Endothelial cell of umbilical vein (primary cell): ENCODE results near the gene TOMM7. TPM values are rescaled to one million over a fixed set of nuclear protein-coding genes. Genes with fewer than 3 reads are reported as not detected.

ENCODE experiments used
- BruUV-seq: library from RNA; stranded (reverse); fragments of 400-500 nt; replicated peaks from 2 replicates; lab custom pipeline; 2021; lab: Mats Ljungman, UMichigan
- CTCF ChIA-PET: fragments of 300-600, 350-600 bp; sonication (Branson Sonifier 250); formaldehyde crosslinking; loops from one replicate; lab custom pipeline; 2021; ENCODE audit warnings: antibody characterized with exemption, inconsistent platforms; lab: Charles Lee
- POLR2A ChIA-PET: fragments of 300-600, 350-600 bp; sonication (Branson Sonifier 250); formaldehyde crosslinking; loops from one replicate; lab custom pipeline; 2021; ENCODE audit warnings: antibody characterized with exemption, inconsistent platforms; lab: Charles Lee
- DNase-seq: peaks from one replicate; pipeline ENCODE4 v3.0.0-alpha.2; 2011; ENCODE audit warnings: low read depth, low spot score
- FAIRE-seq: peaks from 2 replicates; lab custom pipeline; 2011; peaks lifted over from hg19 to GRCh38; lab: Jason Lieb, UNC
- H2AFZ ChIP-seq: 2 replicates; pipeline ENCODE4 v1.6.0; 2012; ENCODE audit warnings: low read depth, low read length, control low read depth, inconsistent platforms
- H3K27ac ChIP-seq: 2 replicates; pipeline ENCODE4 v1.5.1; 2011; ENCODE audit warnings: low read depth, mild to moderate bottlenecking, control low read depth, low read length, moderate library complexity; ENCODE audit not compliant: insufficient read depth
- H3K27me3 ChIP-seq, 2 experiments: 2 replicates each; pipeline versions ENCODE4 v1.6.0 to v1.6.1; 2011; ENCODE audit warnings: low read length in 2 of 2, mixed read lengths in 1 of 2; ENCODE audit not compliant: control insufficient read depth in 2 of 2, insufficient read depth in 2 of 2
- H3K36me3 ChIP-seq, 2 experiments: 2 replicates in 1 of 2; 3 replicates in 1 of 2; pipeline ENCODE4 v1.5.1; 2011; ENCODE audit warnings: low read length in 2 of 2, mild to moderate bottlenecking in 1 of 2, moderate library complexity in 1 of 2; ENCODE audit not compliant: control insufficient read depth in 2 of 2, insufficient read depth in 2 of 2; ENCODE audit errors: extremely low read depth in 1 of 2
- H3K4me1 ChIP-seq: 3 replicates; pipeline ENCODE4 v1.5.1; 2011; ENCODE audit warnings: mild to moderate bottlenecking, low read length; ENCODE audit not compliant: control insufficient read depth, insufficient read depth; ENCODE audit errors: extremely low read depth
- H3K4me2 ChIP-seq: 2 replicates; pipeline ENCODE4 v1.6.1; 2011; ENCODE audit warnings: low read length, control low read depth, mixed read lengths; ENCODE audit not compliant: insufficient read depth
- H3K4me3 ChIP-seq, 3 experiments: fragments of 200-600 bp in 1 of 3; sonication (generic), shearing (Covaris generic) in 1 of 3; replicated peaks in 1 of 3; 2 replicates each; pipeline ENCODE4 v1.5.1; 2011 to 2016; ENCODE audit warnings: control low read depth in 3 of 3, low read length in 3 of 3, mild to moderate bottlenecking in 2 of 3, inconsistent platforms in 1 of 3, low read depth in 1 of 3, moderate library complexity in 1 of 3; ENCODE audit not compliant: insufficient read depth in 1 of 3
- H3K79me2 ChIP-seq: 2 replicates; pipeline ENCODE4 v1.6.0; 2012; ENCODE audit warnings: low read length, inconsistent platforms; ENCODE audit not compliant: control insufficient read depth, insufficient read depth
- H3K9ac ChIP-seq: replicated peaks from 2 replicates; pipeline ENCODE3; 2011; ENCODE audit warnings: low read length, control low read depth; ENCODE audit not compliant: insufficient read depth; ENCODE audit errors: extremely low read depth
- H3K9me1 ChIP-seq: replicated peaks from 3 replicates; pipeline ENCODE4 v1.6.0; 2011; ENCODE audit warnings: mild to moderate bottlenecking, low read length; ENCODE audit not compliant: control insufficient read depth, insufficient read depth; ENCODE audit errors: extremely low read depth
- H3K9me3 ChIP-seq: replicated peaks from 2 replicates; pipeline ENCODE4 v1.5.1; 2012; ENCODE audit warnings: low read length, inconsistent platforms; ENCODE audit not compliant: control insufficient read depth, insufficient read depth
- H4K20me1 ChIP-seq: replicated peaks from 2 replicates; pipeline ENCODE3; 2011; ENCODE audit warnings: mild to moderate bottlenecking, low read length; ENCODE audit not compliant: control insufficient read depth, insufficient read depth; ENCODE audit errors: extremely low read depth
- GATA2 ChIP-seq: IDR thresholded peaks from 2 replicates; pipeline ENCODE4 v1.7.0; 2011; ENCODE audit warnings: low read depth, mild to moderate bottlenecking, moderate library complexity, mixed read lengths, low read length; ENCODE audit not compliant: insufficient read length, insufficient read depth
- MYC ChIP-seq: IDR thresholded peaks from one replicate; pipeline ENCODE4 v1.6.1; 2011; ENCODE audit warnings: mild to moderate bottlenecking, low read depth, low read length
- POLR2A ChIP-seq: IDR thresholded peaks from 2 replicates; pipeline ENCODE4 v1.6.1; 2012; ENCODE audit warnings: low read depth, mild to moderate bottlenecking, control low read depth, low read length
- POLR2AphosphoS5 ChIP-seq: IDR thresholded peaks from 2 replicates; pipeline ENCODE4 v1.6.1; 2012; ENCODE audit warnings: low read depth, mild to moderate bottlenecking, control low read depth, low read length, moderate library complexity; ENCODE audit not compliant: insufficient read depth
- dilution Hi-C: fragments of 300-500 bp; cut with MboI; formaldehyde crosslinking; loops from one replicate; pipeline ENCODE4 v1.15.0; 2019; ENCODE audit warnings: low sequenced_read_pairs; ENCODE audit not compliant: extremely low pct_ligation_motif_present
- intact Hi-C: fragments of 100-400 bp; cut with micrococcal nuclease; formaldehyde crosslinking; loops from one replicate; pipeline ENCODE4 v1.10.0; 2022
- polyA plus RNA-seq, 4 experiments: library from polyadenylated mRNA; depleted of rRNA in 3 of 4; stranded (reverse) in 3 of 4; unstranded in 1 of 4; fragments of >200 nt; gene quantifications; 2 replicates each; pipeline versions ENCODE4 v1.2.1 to v1.2.3, GENCODE V29; 2011 to 2012; ENCODE audit warnings: missing spikeins in 1 of 4
- total RNA-seq: library from RNA; stranded (reverse); gene quantifications from 2 replicates; pipeline ENCODE4 v1.2.3, GENCODE V29; 2021
- TF ChIP-seq, protein P1 (sequence below), 2 donors: IDR thresholded peaks; 1 replicate in 1 of 2; 2 replicates in 1 of 2; pipeline ENCODE4 v1.5.1; 2011; ENCODE audit warnings: low read length in 2 of 2, mild to moderate bottlenecking in 2 of 2, moderate library complexity in 2 of 2, control low read depth in 1 of 2, inconsistent platforms in 1 of 2, low read depth in 1 of 2; ENCODE audit not compliant: insufficient read depth in 1 of 2; ENCODE audit errors: extremely low read depth in 1 of 2
- TF ChIP-seq, protein P2 (sequence below): IDR thresholded peaks from 2 replicates; pipeline ENCODE4 v1.6.1; 2011; ENCODE audit not compliant: insufficient read depth, insufficient read length

Gene TOMM7
- total and polyA plus RNA-seq, 2 donors (not counting 3 experiments of a cell fraction or from before 2014, with no cell fraction given): 185 to 528 TPM

GRCh38 chr7:22843681-22844309 lies 21.1 kb upstream of the TOMM7 start:
- Histone ChIP-seq H3K4me2 (no peak overlapping the region), H3K9me3 (no peaks in the 10 kb centered on the region), H3K4me3 (no peak overlapping the region), H3K27me3 (peaks cover 4% of the 10 kb centered on the region in 2 experiments), H3K79me2 (no peaks in the 10 kb centered on the region), H3K27ac (no peak overlapping the region), H3K36me3 (no peaks in the 10 kb centered on the region), H3K9me1 (no peaks in the 10 kb centered on the region), H2AFZ (no peak overlapping the region), H3K9ac (no peak overlapping the region), H3K4me1 (no peaks in the 10 kb centered on the region), H4K20me1 (no peaks in the 10 kb centered on the region)
- FAIRE-seq: peak; percentile 42
- CTCF ChIA-PET: interaction anchor here (1.8 kb wide), 1 partner anchor 61 kb away, joined by 5 read pairs; no protein-coding TSS in a partner anchor
- DNase-seq: no peak
- POLR2A ChIA-PET: no interaction called here
- TF ChIP-seq POLR2A: no peak
- TF ChIP-seq, protein P1, sequence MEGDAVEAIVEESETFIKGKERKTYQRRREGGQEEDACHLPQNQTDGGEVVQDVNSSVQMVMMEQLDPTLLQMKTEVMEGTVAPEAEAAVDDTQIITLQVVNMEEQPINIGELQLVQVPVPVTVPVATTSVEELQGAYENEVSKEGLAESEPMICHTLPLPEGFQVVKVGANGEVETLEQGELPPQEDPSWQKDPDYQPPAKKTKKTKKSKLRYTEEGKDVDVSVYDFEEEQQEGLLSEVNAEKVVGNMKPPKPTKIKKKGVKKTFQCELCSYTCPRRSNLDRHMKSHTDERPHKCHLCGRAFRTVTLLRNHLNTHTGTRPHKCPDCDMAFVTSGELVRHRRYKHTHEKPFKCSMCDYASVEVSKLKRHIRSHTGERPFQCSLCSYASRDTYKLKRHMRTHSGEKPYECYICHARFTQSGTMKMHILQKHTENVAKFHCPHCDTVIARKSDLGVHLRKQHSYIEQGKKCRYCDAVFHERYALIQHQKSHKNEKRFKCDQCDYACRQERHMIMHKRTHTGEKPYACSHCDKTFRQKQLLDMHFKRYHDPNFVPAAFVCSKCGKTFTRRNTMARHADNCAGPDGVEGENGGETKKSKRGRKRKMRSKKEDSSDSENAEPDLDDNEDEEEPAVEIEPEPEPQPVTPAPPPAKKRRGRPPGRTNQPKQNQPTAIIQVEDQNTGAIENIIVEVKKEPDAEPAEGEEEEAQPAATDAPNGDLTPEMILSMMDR (IDR thresholded peaks at IDR 0.05; ENCODE audit: extremely low read depth in 1 of 2, insufficient read depth in 1 of 2, low read depth in 1 of 2, low read length in 2 of 2): no peak
- TF ChIP-seq MYC: no peak
- TF ChIP-seq GATA2: no peak
- no peak for TF ChIP-seq POLR2AphosphoS5
- TF ChIP-seq, protein P2, sequence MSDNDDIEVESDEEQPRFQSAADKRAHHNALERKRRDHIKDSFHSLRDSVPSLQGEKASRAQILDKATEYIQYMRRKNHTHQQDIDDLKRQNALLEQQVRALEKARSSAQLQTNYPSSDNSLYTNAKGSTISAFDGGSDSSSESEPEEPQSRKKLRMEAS: no peak
- intact Hi-C loops (no loop called here), dilution Hi-C loops (no loop called here)
- BruUV-seq: no TSS peak
